ENCODE data around the gene DGKE.

DNA sequence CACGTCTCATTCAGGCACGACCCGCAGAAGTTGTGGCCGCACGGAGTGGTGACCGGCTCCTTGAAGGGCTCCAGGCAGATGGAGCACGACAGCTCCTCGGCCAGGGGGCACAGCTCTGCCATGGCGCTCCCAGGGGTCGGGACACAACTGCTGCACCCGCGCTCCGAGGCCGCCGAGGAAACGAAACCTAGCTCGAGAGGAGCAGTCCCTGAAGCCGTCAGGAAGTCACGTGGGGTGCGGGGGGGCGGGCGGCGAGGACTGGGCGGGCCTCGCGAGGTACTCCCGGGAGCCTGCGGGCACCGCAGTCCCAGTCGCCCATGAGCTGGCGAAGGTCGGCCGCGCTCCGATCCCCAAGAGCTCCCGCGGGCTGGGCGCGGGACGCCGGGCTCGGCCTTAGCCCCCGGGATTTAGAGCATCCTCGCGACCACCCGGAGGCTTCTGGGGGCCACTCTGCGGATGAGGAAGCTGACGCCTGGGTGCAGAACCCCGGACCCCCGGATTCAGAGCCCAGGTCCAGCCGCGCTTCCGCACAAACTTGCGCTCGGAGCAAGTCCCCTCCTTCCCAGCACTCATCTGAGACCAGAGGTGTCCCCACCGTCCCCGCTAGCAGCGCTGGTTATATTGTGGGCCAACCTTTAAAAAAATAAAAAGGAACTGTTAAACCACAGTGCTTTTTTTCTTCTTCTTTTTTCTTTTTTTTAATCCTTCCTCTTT lies 80.1 kb downstream of the DGKE start, which contains the start of gene TRIM25:
- TF ChIP-seq, protein P1, sequence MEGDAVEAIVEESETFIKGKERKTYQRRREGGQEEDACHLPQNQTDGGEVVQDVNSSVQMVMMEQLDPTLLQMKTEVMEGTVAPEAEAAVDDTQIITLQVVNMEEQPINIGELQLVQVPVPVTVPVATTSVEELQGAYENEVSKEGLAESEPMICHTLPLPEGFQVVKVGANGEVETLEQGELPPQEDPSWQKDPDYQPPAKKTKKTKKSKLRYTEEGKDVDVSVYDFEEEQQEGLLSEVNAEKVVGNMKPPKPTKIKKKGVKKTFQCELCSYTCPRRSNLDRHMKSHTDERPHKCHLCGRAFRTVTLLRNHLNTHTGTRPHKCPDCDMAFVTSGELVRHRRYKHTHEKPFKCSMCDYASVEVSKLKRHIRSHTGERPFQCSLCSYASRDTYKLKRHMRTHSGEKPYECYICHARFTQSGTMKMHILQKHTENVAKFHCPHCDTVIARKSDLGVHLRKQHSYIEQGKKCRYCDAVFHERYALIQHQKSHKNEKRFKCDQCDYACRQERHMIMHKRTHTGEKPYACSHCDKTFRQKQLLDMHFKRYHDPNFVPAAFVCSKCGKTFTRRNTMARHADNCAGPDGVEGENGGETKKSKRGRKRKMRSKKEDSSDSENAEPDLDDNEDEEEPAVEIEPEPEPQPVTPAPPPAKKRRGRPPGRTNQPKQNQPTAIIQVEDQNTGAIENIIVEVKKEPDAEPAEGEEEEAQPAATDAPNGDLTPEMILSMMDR (conservative IDR thresholded peaks at IDR 0.05; ENCODE audit: low read depth, low read length): no peak
- no peak for TF ChIP-seq EZH2 (IDR thresholded peaks at IDR 0.05; ENCODE audit: borderline replicate concordance, low read depth, low read length, poor library complexity, severe bottlenecking)

Measured in A673 (cell line).